DOHH2 (cell line): Measurements from ENCODE around the gene COL25A1.

ENCODE experiments used
- EZH2phosphoT487 ChIP-seq: fragments of 200-600 bp; sonication (generic); IDR thresholded peaks from 2 replicates; pipeline ENCODE4 v1.6.1; 2017; ENCODE audit warnings: borderline replicate concordance, mild to moderate bottlenecking, antibody characterized with exemption, low read length, moderate library complexity, mixed read lengths
- TF ChIP-seq, protein P1 (sequence below): fragments of 200-600 bp; sonication (generic); IDR thresholded peaks from one replicate; pipeline ENCODE4 v1.5.1; 2014; ENCODE audit warnings: antibody characterized with exemption, mild to moderate bottlenecking, low read depth, low read length; ENCODE audit not compliant: poor library complexity, severe bottlenecking

GRCh38 chr4:109296527-109296926 is 5.9 kb downstream of the COL25A1 start:
- TF ChIP-seq, protein P1, sequence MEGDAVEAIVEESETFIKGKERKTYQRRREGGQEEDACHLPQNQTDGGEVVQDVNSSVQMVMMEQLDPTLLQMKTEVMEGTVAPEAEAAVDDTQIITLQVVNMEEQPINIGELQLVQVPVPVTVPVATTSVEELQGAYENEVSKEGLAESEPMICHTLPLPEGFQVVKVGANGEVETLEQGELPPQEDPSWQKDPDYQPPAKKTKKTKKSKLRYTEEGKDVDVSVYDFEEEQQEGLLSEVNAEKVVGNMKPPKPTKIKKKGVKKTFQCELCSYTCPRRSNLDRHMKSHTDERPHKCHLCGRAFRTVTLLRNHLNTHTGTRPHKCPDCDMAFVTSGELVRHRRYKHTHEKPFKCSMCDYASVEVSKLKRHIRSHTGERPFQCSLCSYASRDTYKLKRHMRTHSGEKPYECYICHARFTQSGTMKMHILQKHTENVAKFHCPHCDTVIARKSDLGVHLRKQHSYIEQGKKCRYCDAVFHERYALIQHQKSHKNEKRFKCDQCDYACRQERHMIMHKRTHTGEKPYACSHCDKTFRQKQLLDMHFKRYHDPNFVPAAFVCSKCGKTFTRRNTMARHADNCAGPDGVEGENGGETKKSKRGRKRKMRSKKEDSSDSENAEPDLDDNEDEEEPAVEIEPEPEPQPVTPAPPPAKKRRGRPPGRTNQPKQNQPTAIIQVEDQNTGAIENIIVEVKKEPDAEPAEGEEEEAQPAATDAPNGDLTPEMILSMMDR: no peak
- TF ChIP-seq EZH2phosphoT487: no peak
